DLD1 (cell line): ENCODE measurements around the gene CDH24.

Source experiments
- in situ Hi-C: cut with HindIII; loops from 2 replicates; pipeline ENCODE4 v1.10.0; 2017; ENCODE audit warnings: low sequenced_read_pairs

Gene CDH24

GRCh38 chr14:23066855-23067744 lies 9.8 kb upstream of the CDH24 start:
- in situ Hi-C loops = no loop called here

- in situ Hi-C loops = no loop called here
Observed at GRCh38 chr14:23066368-23066767, 9.0 kb upstream of the CDH24 start.

GRCh38 chr14:23063601-23064000 lies 6.3 kb upstream of the CDH24 start:
- in situ Hi-C loops = no loop called here

GRCh38 chr14:23062002-23062401 lies 4.7 kb upstream of the CDH24 start:
- in situ Hi-C loops = no loop called here

- in situ Hi-C loops = no loop called here
Observed at GRCh38 chr14:23060536-23061260, 3.4 kb upstream of the CDH24 start.

- in situ Hi-C loops = no loop called here
Observed at GRCh38 chr14:23058654-23059504, 1.6 kb upstream of the CDH24 start.

GRCh38 chr14:23057757-23058653 lies 685 bp upstream of the CDH24 start:
- in situ Hi-C loops = no loop called here

GRCh38 chr14:23056145-23056955 lies 970 bp downstream of the CDH24 start:
- in situ Hi-C loops = no loop called here

GRCh38 chr14:23055621-23056144 lies 1.6 kb downstream of the CDH24 start:
- in situ Hi-C loops = no loop called here

GRCh38 chr14:23055147-23055550 lies 2.2 kb downstream of the CDH24 start:
- in situ Hi-C loops = no loop called here

GRCh38 chr14:23054000-23054811 lies 3.1 kb downstream of the CDH24 start:
- in situ Hi-C loops = no loop called here

- in situ Hi-C loops = no loop called here
Observed at GRCh38 chr14:23053426-23053825, 3.9 kb downstream of the CDH24 start.

GRCh38 chr14:23052671-23053070 lies 4.6 kb downstream of the CDH24 start:
- in situ Hi-C loops = no loop called here

- in situ Hi-C loops = no loop called here
Observed at GRCh38 chr14:23052182-23052623, 5.1 kb downstream of the CDH24 start.

- in situ Hi-C loops = no loop called here
Observed at GRCh38 chr14:23051141-23052057, 5.9 kb downstream of the CDH24 start.

GRCh38 chr14:23049011-23049410 lies 8.3 kb downstream of the CDH24 start:
- in situ Hi-C loops = no loop called here
